Measurements from ENCODE around the gene ATP2A3. TPM values are rescaled to one million over a fixed set of nuclear protein-coding genes. Genes with fewer than 3 reads are reported as not detected.

The ATP2A3 gene
- polyA plus RNA-seq, 1 donor from 2014 or later = not detected

DNA sequence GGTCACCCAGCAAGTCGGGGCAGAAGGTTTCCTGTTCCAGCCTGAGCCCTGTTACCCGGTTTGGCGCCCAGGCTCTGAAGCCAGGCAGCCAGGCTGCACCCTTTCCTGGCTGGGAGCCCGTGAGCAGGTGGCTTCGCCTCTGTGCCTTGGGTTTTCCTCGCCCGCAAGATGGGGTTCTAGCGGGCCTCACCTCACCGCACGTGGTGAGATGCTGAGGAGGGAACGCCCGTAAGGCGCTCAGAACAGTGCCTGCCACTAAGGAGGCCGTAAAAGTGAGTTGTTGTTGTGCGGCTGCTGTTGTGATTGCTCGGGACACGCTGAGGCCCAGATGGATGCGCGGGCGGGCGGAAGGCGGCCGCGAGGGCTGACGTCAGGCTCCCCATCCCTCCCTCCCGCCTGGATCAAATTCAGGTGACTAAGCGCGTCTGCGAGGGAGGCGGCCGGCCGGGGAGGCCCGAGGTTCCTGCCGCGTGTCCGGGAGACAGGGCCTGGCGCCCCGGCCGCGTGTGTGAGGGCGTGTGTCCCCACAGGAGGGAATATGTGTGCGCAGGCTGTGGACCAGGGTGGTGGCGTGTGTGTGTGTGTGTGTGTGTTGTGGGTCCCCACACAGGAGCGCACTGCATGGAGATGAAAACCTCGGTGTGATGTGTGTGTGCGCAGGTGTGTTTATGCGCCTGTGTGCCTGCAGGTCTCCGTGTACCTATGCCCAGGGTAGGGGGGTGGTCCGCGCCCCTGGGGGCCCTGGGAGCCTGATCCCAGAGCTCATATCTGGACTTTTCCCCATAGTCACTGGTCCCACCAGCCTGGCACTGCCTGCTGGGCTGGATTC, 75.7 kb downstream of the ATP2A3 start:
- no peaks in the 10 kb centered on the region for H3K9me3 ChIP-seq (ENCODE audit: low read length)
- H3K79me2 ChIP-seq (replicated peaks; ENCODE audit: insufficient read depth, low read length) = no peaks in the 10 kb centered on the region
- H3K4me2 ChIP-seq (ENCODE audit: low read length) = no peak overlapping the region
- no peak overlapping the region for H3K4me3 ChIP-seq (ENCODE audit: low read length)
- no peaks in the 10 kb centered on the region for H3K27me3 ChIP-seq (ENCODE audit: insufficient read depth, low read depth, low read length)
- no peaks in the 10 kb centered on the region for H3F3A ChIP-seq (ENCODE audit: insufficient read depth, low read length, poor library complexity, severe bottlenecking)
- H3K27ac ChIP-seq (ENCODE audit: low read length) = no peak overlapping the region
- no peaks in the 10 kb centered on the region for H3K9me2 ChIP-seq (ENCODE audit: insufficient read depth, low read length)
- no peak overlapping the region for H2AFZ ChIP-seq (ENCODE audit: low read depth, low read length)
- no peak overlapping the region for H3K9ac ChIP-seq (ENCODE audit: low read length)
- H3K36me3 ChIP-seq (ENCODE audit: insufficient read depth, low read length) = no peaks in the 10 kb centered on the region
- TF ChIP-seq, protein P1, sequence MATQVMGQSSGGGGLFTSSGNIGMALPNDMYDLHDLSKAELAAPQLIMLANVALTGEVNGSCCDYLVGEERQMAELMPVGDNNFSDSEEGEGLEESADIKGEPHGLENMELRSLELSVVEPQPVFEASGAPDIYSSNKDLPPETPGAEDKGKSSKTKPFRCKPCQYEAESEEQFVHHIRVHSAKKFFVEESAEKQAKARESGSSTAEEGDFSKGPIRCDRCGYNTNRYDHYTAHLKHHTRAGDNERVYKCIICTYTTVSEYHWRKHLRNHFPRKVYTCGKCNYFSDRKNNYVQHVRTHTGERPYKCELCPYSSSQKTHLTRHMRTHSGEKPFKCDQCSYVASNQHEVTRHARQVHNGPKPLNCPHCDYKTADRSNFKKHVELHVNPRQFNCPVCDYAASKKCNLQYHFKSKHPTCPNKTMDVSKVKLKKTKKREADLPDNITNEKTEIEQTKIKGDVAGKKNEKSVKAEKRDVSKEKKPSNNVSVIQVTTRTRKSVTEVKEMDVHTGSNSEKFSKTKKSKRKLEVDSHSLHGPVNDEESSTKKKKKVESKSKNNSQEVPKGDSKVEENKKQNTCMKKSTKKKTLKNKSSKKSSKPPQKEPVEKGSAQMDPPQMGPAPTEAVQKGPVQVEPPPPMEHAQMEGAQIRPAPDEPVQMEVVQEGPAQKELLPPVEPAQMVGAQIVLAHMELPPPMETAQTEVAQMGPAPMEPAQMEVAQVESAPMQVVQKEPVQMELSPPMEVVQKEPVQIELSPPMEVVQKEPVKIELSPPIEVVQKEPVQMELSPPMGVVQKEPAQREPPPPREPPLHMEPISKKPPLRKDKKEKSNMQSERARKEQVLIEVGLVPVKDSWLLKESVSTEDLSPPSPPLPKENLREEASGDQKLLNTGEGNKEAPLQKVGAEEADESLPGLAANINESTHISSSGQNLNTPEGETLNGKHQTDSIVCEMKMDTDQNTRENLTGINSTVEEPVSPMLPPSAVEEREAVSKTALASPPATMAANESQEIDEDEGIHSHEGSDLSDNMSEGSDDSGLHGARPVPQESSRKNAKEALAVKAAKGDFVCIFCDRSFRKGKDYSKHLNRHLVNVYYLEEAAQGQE (IDR thresholded peaks at IDR 0.05; ENCODE audit: borderline replicate concordance) = no peak
- TF ChIP-seq EZH2 (IDR thresholded peaks at IDR 0.05; ENCODE audit: borderline replicate concordance, insufficient read depth, low read length, poor library complexity, severe bottlenecking) (no peak), MXI1 (conservative IDR thresholded peaks at IDR 0.05; ENCODE audit: poor library complexity, severe bottlenecking) (no peak), TAF1 (IDR thresholded peaks at IDR 0.05; ENCODE audit: low read depth) (no peak), POLR2AphosphoS5 (IDR thresholded peaks at IDR 0.05) (no peak)
- TF ChIP-seq, protein P2, sequence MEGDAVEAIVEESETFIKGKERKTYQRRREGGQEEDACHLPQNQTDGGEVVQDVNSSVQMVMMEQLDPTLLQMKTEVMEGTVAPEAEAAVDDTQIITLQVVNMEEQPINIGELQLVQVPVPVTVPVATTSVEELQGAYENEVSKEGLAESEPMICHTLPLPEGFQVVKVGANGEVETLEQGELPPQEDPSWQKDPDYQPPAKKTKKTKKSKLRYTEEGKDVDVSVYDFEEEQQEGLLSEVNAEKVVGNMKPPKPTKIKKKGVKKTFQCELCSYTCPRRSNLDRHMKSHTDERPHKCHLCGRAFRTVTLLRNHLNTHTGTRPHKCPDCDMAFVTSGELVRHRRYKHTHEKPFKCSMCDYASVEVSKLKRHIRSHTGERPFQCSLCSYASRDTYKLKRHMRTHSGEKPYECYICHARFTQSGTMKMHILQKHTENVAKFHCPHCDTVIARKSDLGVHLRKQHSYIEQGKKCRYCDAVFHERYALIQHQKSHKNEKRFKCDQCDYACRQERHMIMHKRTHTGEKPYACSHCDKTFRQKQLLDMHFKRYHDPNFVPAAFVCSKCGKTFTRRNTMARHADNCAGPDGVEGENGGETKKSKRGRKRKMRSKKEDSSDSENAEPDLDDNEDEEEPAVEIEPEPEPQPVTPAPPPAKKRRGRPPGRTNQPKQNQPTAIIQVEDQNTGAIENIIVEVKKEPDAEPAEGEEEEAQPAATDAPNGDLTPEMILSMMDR (IDR thresholded peaks at IDR 0.05; ENCODE audit: poor library complexity, severe bottlenecking) = no peak
- no peaks in the 10 kb centered on the region for H4K20me1 ChIP-seq (ENCODE audit: insufficient read depth)

GRCh38 chr17:3887804-3888203, 76.4 kb downstream of the ATP2A3 start:
- H3K9ac ChIP-seq (ENCODE audit: low read length) = no peak overlapping the region
- no peak overlapping the region for H2AFZ ChIP-seq (ENCODE audit: low read depth, low read length)
- TF ChIP-seq EP300 (conservative IDR thresholded peaks at IDR 0.05; ENCODE audit: poor library complexity, severe bottlenecking) = no peak
- TF ChIP-seq, protein P2 (IDR thresholded peaks at IDR 0.05; ENCODE audit: poor library complexity, severe bottlenecking) = no peak
- TF ChIP-seq EZH2 (IDR thresholded peaks at IDR 0.05; ENCODE audit: borderline replicate concordance, insufficient read depth, low read length, poor library complexity, severe bottlenecking) = no peak
- TF ChIP-seq POLR2AphosphoS5 (IDR thresholded peaks at IDR 0.05) = no peak
- TF ChIP-seq, protein P1 (IDR thresholded peaks at IDR 0.05; ENCODE audit: borderline replicate concordance) = no peak
- TF ChIP-seq TAF1 (IDR thresholded peaks at IDR 0.05; ENCODE audit: low read depth) = no peak
- no peak for TF ChIP-seq SMC3 (conservative IDR thresholded peaks at IDR 0.05; ENCODE audit: poor library complexity)
- TF ChIP-seq MXI1 (conservative IDR thresholded peaks at IDR 0.05; ENCODE audit: poor library complexity, severe bottlenecking) = no peak
- no peak for TF ChIP-seq RAD21 (conservative IDR thresholded peaks at IDR 0.05)
- no peaks in the 10 kb centered on the region for H3K79me2 ChIP-seq (replicated peaks; ENCODE audit: insufficient read depth, low read length)
- H4K20me1 ChIP-seq (ENCODE audit: insufficient read depth) = no peaks in the 10 kb centered on the region
- H3K27me3 ChIP-seq (ENCODE audit: insufficient read depth, low read depth, low read length) = no peaks in the 10 kb centered on the region
- H3K27ac ChIP-seq (ENCODE audit: low read length) = no peak overlapping the region
- no peak overlapping the region for H3K4me2 ChIP-seq (ENCODE audit: low read length)
- no peaks in the 10 kb centered on the region for H3K36me3 ChIP-seq (ENCODE audit: insufficient read depth, low read length)
- H3K9me3 ChIP-seq (ENCODE audit: low read length) = no peaks in the 10 kb centered on the region
- no peaks in the 10 kb centered on the region for H3K9me2 ChIP-seq (ENCODE audit: insufficient read depth, low read length)
- H3F3A ChIP-seq (ENCODE audit: insufficient read depth, low read length, poor library complexity, severe bottlenecking) = no peaks in the 10 kb centered on the region
- H3K4me3 ChIP-seq (ENCODE audit: low read length) = no peak overlapping the region

Measured in neural cell (in vitro differentiated cells).